T-helper 1 cell treated with Interleukin-12 subunit alpha and Interleukin-12 subunit beta and Interleukin-4 antibody, amounts not matched to agents 30 μg/mL and 1 μg/mL, for 36 hours (primary cell): ENCODE data around the gene FEN1.

Experiments used
- H3K27ac Mint-ChIP-seq: one replicate; pipeline ENCODE4 v1.8.0; 2021; ENCODE audit warnings: mild to moderate bottlenecking, mixed read lengths
- H3K27me3 Mint-ChIP-seq: one replicate; pipeline ENCODE4 v1.8.0; 2021; ENCODE audit warnings: low read depth, mixed read lengths
- H3K36me3 Mint-ChIP-seq: one replicate; pipeline ENCODE4 v1.8.0; 2021; ENCODE audit warnings: low read depth, mixed read lengths
- H3K4me1 Mint-ChIP-seq: one replicate; pipeline ENCODE4 v1.8.0; 2021; ENCODE audit warnings: low read depth, mixed read lengths
- H3K4me3 Mint-ChIP-seq: one replicate; pipeline ENCODE4 v1.8.0; 2021; ENCODE audit warnings: mild to moderate bottlenecking, moderate library complexity, mixed read lengths
- H3K9me3 Mint-ChIP-seq: one replicate; pipeline ENCODE4 v1.8.0; 2021; ENCODE audit warnings: mixed read lengths

The FEN1 gene

DNA sequence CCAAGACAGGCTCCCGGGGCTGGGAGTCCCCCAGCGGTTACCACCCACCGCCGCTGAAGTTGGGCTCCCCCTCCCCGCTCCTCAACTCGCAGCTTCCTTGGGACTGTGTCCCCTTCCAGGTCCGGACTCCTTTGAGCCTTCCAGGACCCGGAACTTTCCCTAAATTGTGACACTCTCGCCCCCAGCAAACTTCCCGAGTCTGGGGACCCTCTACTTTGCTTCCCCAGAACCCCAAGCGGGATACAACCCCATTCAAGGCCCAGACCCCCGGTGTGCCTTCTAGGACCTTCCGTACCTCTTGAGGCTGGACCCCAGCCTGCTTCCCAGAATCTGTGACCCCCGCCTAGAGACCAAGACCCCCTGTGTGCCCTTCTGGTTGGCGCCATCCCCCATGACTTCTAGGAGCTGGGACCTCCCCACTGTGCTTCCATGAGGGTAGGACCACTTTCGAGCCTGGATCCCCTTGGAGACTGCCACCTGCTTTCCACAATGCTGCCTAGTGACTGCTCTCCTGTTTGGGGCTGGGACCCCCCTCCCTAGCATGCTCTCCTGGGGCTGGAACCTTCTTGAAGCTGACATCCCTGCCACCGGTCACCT lies 39.7 kb upstream of the FEN1 start:
- H3K9me3 Mint-ChIP-seq, result no peaks in the 10 kb centered on the region
- H3K4me1 Mint-ChIP-seq, result peaks cover 14% of the 10 kb centered on the region
- no peak overlapping the region for H3K27ac Mint-ChIP-seq
- H3K36me3 Mint-ChIP-seq, result peaks cover 2% of the 10 kb centered on the region
- H3K27me3 Mint-ChIP-seq, result peaks cover 38% of the 10 kb centered on the region
- H3K4me3 Mint-ChIP-seq, result peak overlapping the region; percentile 72

DNA sequence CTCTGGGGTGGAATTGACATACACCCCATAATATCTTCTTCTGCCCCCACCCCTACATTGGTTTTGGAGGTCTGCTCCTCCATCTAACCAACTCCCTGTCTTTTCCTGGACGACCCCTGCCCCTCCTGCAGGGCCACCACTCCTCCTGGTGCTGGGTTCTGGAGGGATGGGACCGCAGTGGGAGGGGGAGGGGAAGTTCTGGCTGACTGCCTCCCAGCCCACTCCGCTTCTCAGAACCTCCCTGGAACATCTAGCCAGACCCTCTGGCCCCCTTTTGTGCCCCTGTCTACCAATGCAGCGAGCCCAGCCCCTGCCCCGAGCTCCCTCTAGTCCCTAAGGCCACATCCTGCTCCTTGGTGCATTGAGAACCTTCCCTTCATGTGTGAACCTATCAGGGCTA lies 39.0 kb upstream of the FEN1 start:
- Mint-ChIP-seq H3K36me3 (peaks cover 2% of the 10 kb centered on the region), H3K4me1 (peaks cover 14% of the 10 kb centered on the region)

DNA sequence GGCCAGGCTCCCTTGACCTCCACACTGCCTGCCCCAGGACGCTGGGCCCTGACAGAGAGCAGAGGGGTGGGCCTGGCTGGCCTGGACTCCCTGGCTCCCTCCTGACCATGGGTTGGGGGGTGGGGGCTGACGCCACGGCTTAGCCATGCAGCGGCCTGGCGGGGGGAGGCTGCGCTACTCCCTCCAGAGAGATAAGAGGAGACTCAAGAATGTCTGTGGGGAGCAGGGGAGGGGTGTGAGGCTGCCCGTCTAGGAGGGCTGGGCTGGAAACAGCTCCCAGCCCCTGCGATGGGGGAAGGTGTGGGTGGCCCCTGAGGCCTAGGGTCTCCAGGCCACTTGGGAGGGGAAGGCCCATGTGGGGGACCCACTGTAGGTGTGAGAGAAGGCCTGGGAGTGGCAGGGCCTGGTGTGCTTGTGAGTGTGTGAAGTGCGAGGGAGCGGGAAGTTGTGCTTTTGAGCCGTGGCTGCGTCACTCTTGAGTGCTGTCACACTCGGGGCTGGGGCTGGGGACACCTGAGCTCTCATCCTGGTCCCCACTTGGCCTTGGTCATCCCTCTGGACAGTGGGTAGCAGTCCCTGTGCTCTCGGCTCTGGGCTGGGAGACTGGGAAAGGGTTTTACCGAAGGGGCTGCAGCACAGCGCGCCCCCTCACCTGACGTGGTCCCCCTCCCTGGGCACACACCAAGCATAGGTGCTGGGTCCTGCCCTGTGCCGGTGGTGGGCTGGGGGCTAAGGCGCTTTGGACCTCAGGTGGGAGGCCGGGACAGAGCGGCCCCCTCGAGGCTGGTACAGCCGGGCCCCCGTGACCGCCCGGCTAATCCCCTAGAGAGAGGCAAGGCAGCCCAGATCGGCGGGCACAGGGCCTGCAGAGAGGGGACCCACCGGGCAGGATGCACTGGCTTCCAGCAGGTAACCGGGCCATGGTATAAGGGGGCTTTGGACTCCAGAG lies 37.9 kb upstream of the FEN1 start:
- H3K9me3 Mint-ChIP-seq, result no peaks in the 10 kb centered on the region
- no peak overlapping the region for H3K27ac Mint-ChIP-seq
- no peak overlapping the region for H3K4me3 Mint-ChIP-seq
- peaks cover 35% of the 10 kb centered on the region for H3K27me3 Mint-ChIP-seq
- H3K36me3 Mint-ChIP-seq, result peaks cover 2% of the 10 kb centered on the region
- H3K4me1 Mint-ChIP-seq, result peaks cover 14% of the 10 kb centered on the region

More for the DNA sequence above, 39.0 kb upstream of the FEN1 start:
- Mint-ChIP-seq H3K27ac (no peak overlapping the region), H3K27me3 (peaks cover 40% of the 10 kb centered on the region), H3K4me3 (peak overlapping the region; percentile 72), H3K9me3 (no peaks in the 10 kb centered on the region)

DNA sequence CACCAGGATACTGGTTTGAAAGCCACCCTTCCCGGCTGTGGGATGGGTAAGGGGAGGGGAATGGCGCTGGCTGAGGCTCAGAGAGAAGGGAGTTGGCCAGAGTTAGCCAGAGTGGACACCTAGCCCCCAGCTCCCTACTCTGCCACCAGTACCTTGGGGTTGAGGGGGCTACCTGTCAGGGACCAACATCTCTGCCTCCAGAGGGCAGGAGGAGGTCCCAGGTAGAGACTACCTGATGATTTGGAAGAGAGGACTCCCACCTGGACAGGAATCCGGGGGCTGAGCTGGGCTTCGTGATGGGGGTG lies 36.6 kb upstream of the FEN1 start:
- H3K27ac Mint-ChIP-seq, result no peak overlapping the region
- no peak overlapping the region for H3K4me3 Mint-ChIP-seq
- peaks cover 2% of the 10 kb centered on the region for H3K36me3 Mint-ChIP-seq
- no peaks in the 10 kb centered on the region for H3K9me3 Mint-ChIP-seq
- peaks cover 29% of the 10 kb centered on the region for H3K27me3 Mint-ChIP-seq
- H3K4me1 Mint-ChIP-seq, result peaks cover 12% of the 10 kb centered on the region

DNA sequence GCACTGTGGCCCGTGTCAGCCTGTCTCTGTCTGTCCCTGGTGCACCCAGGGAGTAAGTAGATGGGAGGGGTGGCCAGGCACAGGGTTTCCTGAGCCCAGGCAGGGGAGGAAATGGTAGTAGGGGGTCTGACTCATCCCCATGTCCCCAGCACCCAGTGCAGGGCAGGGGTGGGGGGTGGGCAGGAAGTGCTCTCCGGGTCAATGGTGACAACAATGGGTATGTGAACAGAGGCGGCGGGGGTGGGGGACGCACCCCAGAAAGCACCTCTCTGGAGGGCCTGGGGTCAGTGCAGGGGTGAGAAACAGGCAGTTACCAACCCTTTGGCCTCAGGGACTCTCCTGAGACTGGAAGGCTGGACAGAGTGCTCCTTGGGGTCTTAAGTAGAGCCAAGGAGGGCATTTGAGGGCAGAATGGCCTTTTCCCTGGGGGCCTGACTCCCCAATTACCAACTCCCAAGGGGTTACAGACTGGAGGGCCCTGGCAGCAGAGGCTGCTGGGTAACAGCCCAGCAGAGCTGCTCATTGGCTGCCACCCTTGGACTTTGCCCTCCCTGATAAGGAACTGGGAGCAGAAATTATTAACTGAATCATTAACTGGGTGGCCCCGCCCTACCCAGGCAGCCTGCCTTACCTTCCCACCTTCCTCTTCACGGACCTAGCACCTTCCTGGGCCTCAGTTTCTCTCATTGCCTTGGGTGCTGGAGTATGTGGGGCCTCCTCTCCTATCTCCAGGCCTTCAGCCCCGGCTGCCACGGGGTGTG lies 36.1 kb upstream of the FEN1 start:
- H3K4me1 Mint-ChIP-seq, result peaks cover 12% of the 10 kb centered on the region
- H3K4me3 Mint-ChIP-seq, result no peak overlapping the region
- H3K27ac Mint-ChIP-seq, result no peak overlapping the region
- no peaks in the 10 kb centered on the region for H3K9me3 Mint-ChIP-seq
- H3K36me3 Mint-ChIP-seq, result peaks cover 2% of the 10 kb centered on the region
- peaks cover 24% of the 10 kb centered on the region for H3K27me3 Mint-ChIP-seq

DNA sequence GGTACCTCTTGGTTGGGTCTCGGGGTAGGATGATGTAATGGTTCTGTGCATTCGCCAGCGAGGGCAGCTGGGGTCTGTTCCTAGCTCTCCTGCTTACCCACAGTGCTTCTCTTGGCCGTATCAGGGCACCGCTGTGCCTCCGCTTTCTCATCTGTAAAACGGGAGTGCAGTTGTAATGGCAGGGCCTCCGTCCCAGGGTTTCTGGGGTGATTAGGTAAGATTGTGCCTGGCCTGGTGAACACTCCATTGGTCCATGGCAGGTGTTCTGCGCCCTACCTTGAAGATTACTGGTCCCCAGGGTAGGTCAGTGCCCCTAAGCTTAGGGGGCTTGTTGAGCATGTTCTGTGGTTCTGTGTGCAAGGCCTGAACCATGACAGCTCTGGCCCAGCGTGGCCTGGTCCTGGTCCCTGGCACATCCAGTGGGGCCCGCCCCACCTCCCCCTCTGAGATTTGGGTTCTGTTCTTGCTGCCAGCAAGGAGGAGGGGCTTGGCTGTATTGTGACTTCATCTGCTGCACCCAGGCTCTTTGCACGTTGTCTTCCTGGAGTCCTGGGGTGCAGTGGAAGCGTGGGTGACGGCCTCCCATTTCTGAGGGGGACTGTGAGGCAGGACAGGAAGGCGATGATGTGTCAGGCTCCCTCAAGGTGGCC lies 35.4 kb upstream of the FEN1 start:
- H3K9me3 Mint-ChIP-seq, result no peaks in the 10 kb centered on the region
- H3K27me3 Mint-ChIP-seq, result peaks cover 18% of the 10 kb centered on the region
- no peak overlapping the region for H3K4me3 Mint-ChIP-seq
- no peak overlapping the region for H3K27ac Mint-ChIP-seq
- H3K4me1 Mint-ChIP-seq, result peaks cover 10% of the 10 kb centered on the region
- H3K36me3 Mint-ChIP-seq, result peaks cover 2% of the 10 kb centered on the region

DNA sequence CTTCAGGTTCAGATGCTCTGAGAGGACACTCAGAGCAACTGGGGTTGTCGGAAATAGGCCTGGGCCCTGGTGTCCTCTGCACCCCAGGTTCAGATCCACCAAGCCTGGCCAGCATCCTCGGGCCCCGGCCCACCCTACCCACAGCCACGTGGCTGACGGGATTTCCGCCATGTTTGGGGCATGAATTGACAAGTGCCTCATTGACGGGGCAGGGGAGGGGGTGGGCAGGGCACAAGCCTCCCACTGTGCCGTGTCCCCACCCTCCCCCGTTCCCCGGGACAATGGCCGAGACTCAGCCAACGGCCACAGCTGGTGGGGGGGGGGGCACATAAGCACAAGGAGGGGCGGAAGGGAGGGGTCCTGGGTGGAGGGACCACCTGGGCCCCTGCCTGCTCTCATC lies 31.8 kb upstream of the FEN1 start:
- H3K4me1 Mint-ChIP-seq, result peaks cover 6% of the 10 kb centered on the region
- H3K9me3 Mint-ChIP-seq, result no peaks in the 10 kb centered on the region
- peaks cover 4% of the 10 kb centered on the region for H3K27me3 Mint-ChIP-seq
- no peaks in the 10 kb centered on the region for H3K36me3 Mint-ChIP-seq
- no peak overlapping the region for H3K27ac Mint-ChIP-seq
- H3K4me3 Mint-ChIP-seq, result no peak overlapping the region

DNA sequence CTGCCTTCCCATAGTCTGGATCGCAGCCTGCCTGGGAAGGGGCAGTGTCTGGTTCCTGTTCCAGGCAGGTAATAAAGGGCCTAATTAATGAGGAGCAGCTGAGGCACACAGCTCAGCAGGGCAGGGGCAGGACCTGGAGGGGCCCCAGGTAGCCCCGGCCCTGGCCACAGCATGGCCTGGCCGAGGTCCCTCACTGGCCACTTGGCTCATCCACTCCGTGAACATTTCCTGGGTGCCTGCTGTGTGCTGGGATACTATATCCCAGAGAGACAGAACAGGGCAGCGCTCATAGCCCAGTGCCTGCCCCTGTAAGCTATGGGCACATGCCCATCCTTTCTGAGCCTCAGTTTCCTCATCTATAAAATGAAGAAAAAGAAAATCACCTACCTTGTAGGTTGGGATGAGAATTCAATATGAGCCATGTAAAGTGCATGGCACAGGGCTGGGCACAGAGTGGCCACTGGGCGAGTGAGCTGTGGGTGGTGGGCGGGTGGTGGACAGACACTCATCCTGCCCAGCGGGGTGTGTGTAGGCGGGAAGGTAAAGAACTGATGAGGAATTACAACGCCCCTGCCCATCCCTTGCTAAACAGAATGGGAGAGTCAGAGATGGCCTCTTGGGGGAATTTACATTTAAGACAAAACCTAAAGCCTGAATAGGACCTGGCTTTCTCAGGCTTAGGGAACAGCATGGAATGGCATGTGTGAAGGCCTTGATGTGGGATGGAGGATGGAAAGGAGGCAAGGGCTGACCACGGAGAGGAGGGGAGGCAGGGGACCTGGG lies 31.1 kb upstream of the FEN1 start:
- Mint-ChIP-seq H3K4me3 (no peak overlapping the region), H3K27me3 (peaks cover 4% of the 10 kb centered on the region), H3K4me1 (no peaks in the 10 kb centered on the region), H3K36me3 (no peaks in the 10 kb centered on the region), H3K9me3 (no peaks in the 10 kb centered on the region), H3K27ac (no peak overlapping the region)

DNA sequence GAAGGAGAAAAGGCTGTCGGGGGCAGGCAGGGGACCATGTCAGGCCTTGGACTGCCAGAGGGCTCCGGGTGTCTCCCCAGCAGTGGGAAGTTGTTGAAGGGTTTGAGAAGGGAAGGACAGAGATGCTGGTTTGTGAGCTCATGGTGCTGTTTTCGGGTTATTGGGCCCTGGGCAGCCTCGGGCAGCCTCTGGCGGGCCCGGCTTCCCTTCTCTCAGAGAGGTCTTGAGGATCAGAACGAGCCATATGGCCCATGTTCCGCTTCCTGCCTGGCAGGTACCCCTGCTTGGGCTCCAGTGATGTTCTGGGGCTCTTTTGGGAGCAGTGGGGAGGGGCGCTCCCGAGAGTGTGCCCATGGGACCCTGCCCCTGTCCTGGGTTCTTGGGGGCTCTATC lies 30.5 kb upstream of the FEN1 start:
- peaks cover 4% of the 10 kb centered on the region for H3K27me3 Mint-ChIP-seq
- no peaks in the 10 kb centered on the region for H3K4me1 Mint-ChIP-seq
- H3K27ac Mint-ChIP-seq, result no peak overlapping the region
- H3K36me3 Mint-ChIP-seq, result no peaks in the 10 kb centered on the region
- no peak overlapping the region for H3K4me3 Mint-ChIP-seq
- no peaks in the 10 kb centered on the region for H3K9me3 Mint-ChIP-seq

DNA sequence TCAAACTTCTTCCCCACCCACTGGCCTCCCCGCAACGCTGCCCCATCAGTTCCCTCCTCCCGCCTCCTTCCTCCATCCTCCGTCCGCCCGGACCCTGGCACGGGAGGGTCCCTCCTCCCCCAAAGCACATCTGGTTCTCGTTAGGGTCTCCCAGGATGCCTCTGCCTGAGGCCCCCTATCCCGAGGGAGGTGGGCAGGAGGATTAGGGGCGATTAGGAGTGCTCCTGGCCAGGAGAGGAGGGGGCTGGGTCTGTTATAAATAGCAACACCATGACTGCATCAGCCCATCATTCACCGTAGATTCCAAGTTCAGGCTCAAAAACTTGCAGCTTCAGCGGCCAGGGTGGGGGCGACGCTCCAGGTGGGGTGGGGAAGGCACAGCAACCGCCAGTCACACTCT lies 29.9 kb upstream of the FEN1 start:
- Mint-ChIP-seq H3K9me3 (no peaks in the 10 kb centered on the region), H3K27ac (no peak overlapping the region), H3K27me3 (peaks cover 4% of the 10 kb centered on the region), H3K4me1 (no peaks in the 10 kb centered on the region), H3K4me3 (no peak overlapping the region), H3K36me3 (no peaks in the 10 kb centered on the region)

DNA sequence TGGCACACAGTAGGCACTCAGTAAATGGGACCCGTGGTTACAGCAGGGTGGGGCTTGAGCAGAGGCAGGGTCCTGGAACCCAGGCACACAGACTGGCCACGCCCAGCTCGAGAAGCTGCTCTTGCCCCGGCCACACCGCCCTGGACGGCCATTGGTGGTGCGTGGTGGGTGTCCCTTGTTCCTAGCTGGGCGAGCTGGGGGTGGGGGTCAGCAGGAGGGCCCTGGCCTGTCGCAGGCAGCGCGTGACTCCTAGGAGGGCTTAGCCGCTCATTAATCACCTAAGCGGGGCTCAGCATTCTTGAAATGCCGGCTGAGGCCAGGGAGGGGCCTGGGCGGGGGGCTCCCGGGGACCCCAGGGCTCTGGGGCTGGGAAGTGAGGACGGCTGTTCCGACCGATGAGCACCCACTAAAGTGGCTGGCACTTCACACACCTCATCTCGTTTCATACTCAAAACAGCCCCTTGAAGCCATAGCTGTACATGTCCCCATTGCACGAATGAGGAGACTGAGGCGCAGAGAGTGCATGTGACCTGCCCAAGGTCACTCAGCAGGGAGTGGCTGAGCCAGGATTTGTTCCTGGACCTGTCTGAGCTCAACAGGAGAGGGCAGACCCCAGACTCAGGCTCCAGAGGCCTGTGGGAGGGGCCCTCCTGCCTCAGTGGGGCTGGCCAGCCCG lies 28.6 kb upstream of the FEN1 start:
- Mint-ChIP-seq H3K4me3 (no peak overlapping the region), H3K4me1 (no peaks in the 10 kb centered on the region), H3K27me3 (no peaks in the 10 kb centered on the region), H3K36me3 (no peaks in the 10 kb centered on the region), H3K9me3 (no peaks in the 10 kb centered on the region), H3K27ac (no peak overlapping the region)

DNA sequence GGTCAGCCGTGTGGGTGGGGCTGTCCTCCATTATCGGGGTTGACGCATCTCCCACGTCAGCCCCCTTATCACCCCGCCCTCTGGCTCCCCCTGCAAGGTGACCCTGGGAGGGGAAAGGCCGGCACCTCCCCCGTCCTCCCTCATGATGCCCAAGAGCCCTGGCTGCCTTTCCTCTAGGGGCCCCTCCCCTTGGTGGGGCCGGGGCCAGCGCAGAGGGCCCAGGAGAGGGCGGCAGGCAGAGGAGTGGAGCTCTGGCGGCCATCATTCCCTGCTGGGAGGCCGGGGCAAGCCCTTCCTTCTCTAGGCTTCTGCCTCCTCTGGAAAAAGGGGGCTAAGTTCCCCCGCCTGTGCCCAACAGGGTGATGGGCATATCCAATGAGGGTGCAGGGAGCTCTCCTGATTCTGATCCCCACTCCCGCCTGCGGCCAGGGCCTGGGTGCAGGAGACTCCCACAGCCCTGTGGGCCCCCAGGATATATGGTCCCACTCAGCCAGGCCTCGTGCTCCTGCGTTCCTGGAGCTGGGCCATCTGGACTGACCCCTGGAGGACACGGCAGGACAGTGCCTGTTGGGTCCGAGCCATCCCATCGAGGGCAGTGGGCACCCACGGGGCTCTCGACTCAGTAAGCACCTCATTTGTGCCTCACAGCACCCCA lies 28.0 kb upstream of the FEN1 start:
- Mint-ChIP-seq H3K9me3 (no peaks in the 10 kb centered on the region), H3K4me3 (no peak overlapping the region), H3K27me3 (no peaks in the 10 kb centered on the region), H3K27ac (no peak overlapping the region), H3K36me3 (no peaks in the 10 kb centered on the region), H3K4me1 (no peaks in the 10 kb centered on the region)

DNA sequence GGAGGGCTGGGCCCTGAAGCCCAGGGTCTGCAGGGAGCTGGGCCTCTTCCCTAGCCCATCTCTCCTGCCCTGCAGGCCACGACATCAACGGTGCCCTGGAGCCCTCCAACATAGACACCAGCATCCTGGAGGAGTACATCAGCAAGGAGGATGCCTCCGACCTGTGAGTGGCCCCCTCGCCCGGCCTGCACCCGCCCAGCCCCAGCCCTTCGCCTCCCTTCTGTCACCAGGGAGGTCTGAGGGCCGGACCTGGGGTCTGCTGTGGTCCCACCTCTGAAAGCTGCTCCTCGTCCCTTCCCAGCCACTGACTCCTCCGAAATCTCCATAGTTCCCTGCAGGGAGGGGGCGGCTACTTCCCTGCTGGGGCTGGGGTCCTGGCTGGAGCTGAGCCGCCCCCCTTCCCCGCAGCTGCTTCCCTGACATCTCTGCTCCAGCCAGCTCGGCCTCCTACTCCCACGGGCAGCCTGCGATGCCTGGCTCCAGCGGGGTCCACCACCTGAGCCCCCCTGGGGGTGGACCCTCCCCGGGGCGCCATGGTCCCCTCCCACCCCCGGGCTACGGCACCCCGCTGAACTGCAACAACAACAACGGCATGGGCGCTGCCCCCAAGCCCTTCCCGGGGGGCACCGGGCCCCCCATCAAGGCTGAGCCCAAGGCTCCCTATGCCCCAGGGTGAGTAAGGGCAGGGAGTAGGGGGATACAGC lies 27.0 kb upstream of the FEN1 start:
- no peaks in the 10 kb centered on the region for H3K4me1 Mint-ChIP-seq
- H3K36me3 Mint-ChIP-seq, result no peaks in the 10 kb centered on the region
- H3K27me3 Mint-ChIP-seq, result no peaks in the 10 kb centered on the region
- H3K9me3 Mint-ChIP-seq, result no peaks in the 10 kb centered on the region
- H3K4me3 Mint-ChIP-seq, result no peak overlapping the region
- no peak overlapping the region for H3K27ac Mint-ChIP-seq
